Right atrium auricular region (tissue), 2 donors: ENCODE results near the gene FOXO3. TPM values are rescaled to one million over a fixed set of nuclear protein-coding genes. Genes with fewer than 3 reads are reported as not detected.

Source experiments
- DNase-seq: peaks from one replicate; pipeline ENCODE4 v3.0.0-alpha.2; 2019; ENCODE audit warnings: low spot score
- H3K27ac ChIP-seq, 2 donors: fragments of 200-600 bp; sonication (generic); 1 replicate in 1 of 2; 2 replicates in 1 of 2; pipeline ENCODE4 v1.5.1; 2016 to 2019
- H3K27me3 ChIP-seq, 2 donors: fragments of 200-600 bp; sonication (generic); one replicate each; pipeline versions ENCODE4 v1.5.1 to v1.6.0; 2017 to 2019
- H3K36me3 ChIP-seq: fragments of 200-600 bp; sonication (generic); one replicate; pipeline ENCODE4 v1.5.1; 2016
- H3K4me1 ChIP-seq, 2 donors: fragments of 200-600 bp; sonication (generic); one replicate each; pipeline versions ENCODE4 v1.5.1 to v1.6.0; 2017 to 2019
- H3K4me3 ChIP-seq, 2 donors: fragments of 200-600 bp; sonication (generic); 1 replicate in 1 of 2; 2 replicates in 1 of 2; pipeline ENCODE4 v1.5.1; 2017 to 2019; ENCODE audit warnings: mild to moderate bottlenecking in 1 of 2, moderate library complexity in 1 of 2
- H3K9me3 ChIP-seq, 2 donors: fragments of 200-600 bp; sonication (generic); one replicate each; pipeline ENCODE4 v1.5.1; 2019
- total RNA-seq, 2 donors: library from RNA; depleted of rRNA; stranded (reverse); fragments of >200 nt; gene quantifications; one replicate each; pipeline ENCODE4 v1.1.0, GENCODE V29; 2016
- TF ChIP-seq, protein P1 (sequence below), 2 donors: fragments of 200-600 bp; sonication (generic); IDR thresholded peaks; one replicate each; pipeline ENCODE4 v1.5.1; 2019; ENCODE audit warnings: antibody characterized with exemption in 2 of 2

The FOXO3 gene
- total RNA-seq, 2 donors from 2014 or later, result 54.5 to 60.9 TPM

DNA sequence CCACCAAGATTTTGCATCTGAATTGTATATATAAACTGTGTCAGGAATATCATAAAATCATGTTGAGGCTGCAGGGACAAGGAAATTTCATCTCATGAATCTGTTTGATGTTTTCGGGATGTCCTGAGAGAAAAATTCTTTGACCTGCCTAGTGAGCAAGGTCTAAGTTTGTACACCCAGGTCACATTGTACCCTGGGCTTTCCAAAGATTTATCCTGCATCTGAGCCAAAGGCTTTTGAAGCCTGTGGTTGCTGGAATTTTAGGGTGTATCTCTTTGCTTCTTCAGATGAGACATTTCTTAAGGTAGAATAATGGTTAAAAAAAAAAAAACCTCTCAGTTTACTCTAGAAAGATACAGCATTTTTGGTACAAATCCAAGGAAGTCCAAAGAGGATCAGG, 63.3 kb downstream of the FOXO3 start:
- H3K9me3 ChIP-seq, result no peaks in the 10 kb centered on the region
- TF ChIP-seq, protein P1, sequence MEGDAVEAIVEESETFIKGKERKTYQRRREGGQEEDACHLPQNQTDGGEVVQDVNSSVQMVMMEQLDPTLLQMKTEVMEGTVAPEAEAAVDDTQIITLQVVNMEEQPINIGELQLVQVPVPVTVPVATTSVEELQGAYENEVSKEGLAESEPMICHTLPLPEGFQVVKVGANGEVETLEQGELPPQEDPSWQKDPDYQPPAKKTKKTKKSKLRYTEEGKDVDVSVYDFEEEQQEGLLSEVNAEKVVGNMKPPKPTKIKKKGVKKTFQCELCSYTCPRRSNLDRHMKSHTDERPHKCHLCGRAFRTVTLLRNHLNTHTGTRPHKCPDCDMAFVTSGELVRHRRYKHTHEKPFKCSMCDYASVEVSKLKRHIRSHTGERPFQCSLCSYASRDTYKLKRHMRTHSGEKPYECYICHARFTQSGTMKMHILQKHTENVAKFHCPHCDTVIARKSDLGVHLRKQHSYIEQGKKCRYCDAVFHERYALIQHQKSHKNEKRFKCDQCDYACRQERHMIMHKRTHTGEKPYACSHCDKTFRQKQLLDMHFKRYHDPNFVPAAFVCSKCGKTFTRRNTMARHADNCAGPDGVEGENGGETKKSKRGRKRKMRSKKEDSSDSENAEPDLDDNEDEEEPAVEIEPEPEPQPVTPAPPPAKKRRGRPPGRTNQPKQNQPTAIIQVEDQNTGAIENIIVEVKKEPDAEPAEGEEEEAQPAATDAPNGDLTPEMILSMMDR (IDR thresholded peaks at IDR 0.05), result no peak
- no peak overlapping the region for H3K4me3 ChIP-seq
- no peaks in the 10 kb centered on the region for H3K36me3 ChIP-seq
- H3K4me1 ChIP-seq, result peaks cover 0 to 85% of the 10 kb centered on the region in 2 donors
- no peaks in the 10 kb centered on the region for H3K27me3 ChIP-seq
- peak overlapping the region in 1 of 2 donors; percentile 61 for H3K27ac ChIP-seq
- DNase-seq, result no peak

DNA sequence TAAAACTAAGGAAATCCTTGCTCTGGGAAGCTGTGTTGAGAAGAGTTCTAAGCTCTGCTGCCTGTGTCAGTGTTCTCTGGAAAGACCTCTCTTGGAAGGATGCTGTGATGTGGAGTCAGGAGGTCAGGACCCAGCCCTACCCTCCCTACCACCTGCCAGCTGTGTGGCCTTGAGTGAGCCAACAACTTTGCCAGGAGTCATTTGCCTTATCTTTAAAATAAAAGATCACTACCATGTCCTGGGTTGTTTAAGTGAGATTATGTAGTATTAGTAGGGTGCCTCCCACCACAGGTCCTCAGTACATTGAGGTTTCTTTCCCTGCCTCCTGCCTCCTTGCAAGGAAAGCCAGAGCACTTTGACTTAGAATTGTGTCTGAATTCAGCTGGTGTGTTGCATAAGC, 64.9 kb downstream of the FOXO3 start:
- DNase-seq, result no peak
- TF ChIP-seq, protein P1 (IDR thresholded peaks at IDR 0.05), result no peak
- Histone ChIP-seq H3K4me3 (no peak overlapping the region), H3K36me3 (no peaks in the 10 kb centered on the region), H3K27ac (no peak overlapping the region), H3K9me3 (no peaks in the 10 kb centered on the region), H3K4me1 (peaks cover 0 to 85% of the 10 kb centered on the region in 2 donors), H3K27me3 (no peaks in the 10 kb centered on the region)

DNA sequence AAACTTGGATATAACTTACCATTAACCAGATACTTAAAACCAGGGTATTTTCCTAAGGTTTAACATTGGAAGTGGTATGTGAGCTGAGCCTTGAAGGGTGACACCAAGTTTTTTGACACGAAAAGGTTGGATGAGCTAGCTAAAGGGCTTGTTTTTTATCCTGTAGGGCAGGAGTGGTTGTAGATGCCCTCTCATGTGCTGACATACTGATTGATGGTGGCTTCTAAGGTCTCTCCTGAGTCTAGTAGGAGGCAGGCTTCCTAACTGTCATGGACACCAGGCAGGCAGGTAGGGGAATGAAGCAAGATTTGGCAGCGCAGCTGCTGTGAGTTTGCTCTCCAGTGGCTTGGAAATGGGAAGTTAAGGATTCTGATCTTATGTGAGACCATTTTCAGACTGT, 66.1 kb downstream of the FOXO3 start:
- H3K27ac ChIP-seq, result no peak overlapping the region
- no peaks in the 10 kb centered on the region for H3K36me3 ChIP-seq
- no peaks in the 10 kb centered on the region for H3K27me3 ChIP-seq
- TF ChIP-seq, protein P1 (IDR thresholded peaks at IDR 0.05), result no peak
- H3K4me1 ChIP-seq, result peaks cover 0 to 83% of the 10 kb centered on the region in 2 donors
- no peak for DNase-seq
- H3K9me3 ChIP-seq, result no peaks in the 10 kb centered on the region
- H3K4me3 ChIP-seq, result no peak overlapping the region

DNA sequence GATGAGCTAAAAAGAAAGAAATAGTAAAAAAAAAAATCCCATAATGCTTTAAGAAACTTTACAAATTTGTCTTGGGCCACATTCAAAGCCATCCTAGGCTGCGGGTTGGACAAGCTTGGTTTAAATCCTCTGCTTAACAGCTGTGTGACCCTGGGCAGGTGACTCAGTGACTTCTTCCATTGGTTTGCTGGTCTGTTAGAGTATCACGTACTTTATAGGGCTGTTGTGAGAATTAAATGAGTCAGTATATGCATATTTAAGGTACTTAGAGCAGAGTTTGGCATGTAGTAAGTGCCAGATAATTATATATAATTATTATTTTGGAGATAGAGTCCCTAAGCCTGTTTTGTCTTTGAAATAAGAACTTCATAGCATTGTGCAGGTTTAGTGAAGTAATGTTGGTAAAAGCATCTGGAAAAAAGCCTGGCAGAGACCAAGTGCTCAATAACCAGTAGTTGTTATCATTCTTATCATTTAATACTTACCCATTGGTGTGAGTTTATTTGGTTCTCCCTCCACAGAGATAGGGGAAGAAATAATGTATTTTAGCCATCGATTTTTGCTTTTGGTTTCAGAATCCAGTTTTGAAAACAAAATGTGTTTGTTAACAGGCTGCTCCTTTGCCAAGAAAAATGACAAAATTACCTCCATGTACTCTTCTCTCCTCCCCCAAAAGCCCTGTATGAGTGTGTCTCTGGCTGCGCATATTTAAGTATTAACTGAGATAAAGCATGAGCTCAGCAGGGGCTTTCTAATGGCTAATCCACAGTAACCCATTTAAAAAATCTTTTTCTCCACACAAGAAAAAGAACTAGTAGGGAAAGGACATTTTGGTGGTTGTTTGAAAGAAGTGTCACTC, 67.2 kb downstream of the FOXO3 start:
- Histone ChIP-seq H3K4me3 (no peak overlapping the region), H3K27ac (no peak overlapping the region), H3K36me3 (no peaks in the 10 kb centered on the region), H3K9me3 (no peaks in the 10 kb centered on the region), H3K4me1 (peaks cover 0 to 83% of the 10 kb centered on the region in 2 donors), H3K27me3 (no peaks in the 10 kb centered on the region)
- TF ChIP-seq, protein P1 (IDR thresholded peaks at IDR 0.05), result no peak
- DNase-seq, result no peak

DNA sequence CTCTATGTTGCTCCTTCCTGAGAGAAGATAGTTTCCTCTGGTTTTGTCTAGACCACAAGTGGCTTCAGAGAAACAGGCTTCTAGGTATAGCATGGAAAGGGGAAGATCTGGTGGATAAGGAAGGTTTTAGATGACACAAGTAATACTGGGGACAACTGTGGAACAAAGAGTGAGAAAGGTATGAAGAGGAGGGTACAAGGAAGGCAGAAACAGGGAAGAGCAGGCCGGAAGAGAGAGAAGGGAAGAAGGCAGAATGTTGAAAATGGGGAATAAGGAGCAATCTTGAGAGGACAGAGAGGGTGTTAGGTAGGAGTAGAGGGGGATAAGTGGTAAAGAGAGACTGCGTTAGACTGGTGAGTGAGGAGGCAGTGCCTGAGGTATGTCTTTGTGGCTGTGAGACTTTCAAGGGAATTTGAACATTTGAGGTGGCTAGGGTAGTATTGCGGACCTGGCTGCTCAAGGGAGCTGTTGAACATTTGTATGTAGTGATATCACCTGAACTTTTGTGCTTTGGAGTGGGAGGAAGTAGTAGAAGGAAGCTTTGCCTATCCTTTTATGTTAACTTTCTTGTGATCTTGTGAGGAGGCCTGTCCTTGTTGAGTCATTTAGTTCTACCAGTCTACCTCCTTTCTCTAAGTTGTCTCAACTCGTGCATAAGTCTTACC, 69.5 kb downstream of the FOXO3 start:
- no peak overlapping the region for H3K4me3 ChIP-seq
- no peak overlapping the region for H3K27ac ChIP-seq
- no peaks in the 10 kb centered on the region for H3K9me3 ChIP-seq
- H3K36me3 ChIP-seq, result no peaks in the 10 kb centered on the region
- TF ChIP-seq, protein P1 (IDR thresholded peaks at IDR 0.05), result no peak
- H3K27me3 ChIP-seq, result no peaks in the 10 kb centered on the region
- peaks cover 0 to 76% of the 10 kb centered on the region in 2 donors for H3K4me1 ChIP-seq
- DNase-seq, result no peak
